Activated T-helper 1 cell treated with anti-CD3 and anti-CD28 coated beads, Interleukin-12 subunit alpha, Interleukin-12 subunit beta, Interleukin-2, Interleukin-4 antibody, amounts not matched to agents 30 ng/mL and 10 ng/mL and 1 ng/mL, durations not matched to agents 14 hours and 24 hours and 36 hours (primary cell): ENCODE measurements around the gene YPEL4. TPM values are rescaled to one million over a fixed set of nuclear protein-coding genes. Genes with fewer than 3 reads are reported as not detected.
"Not testable (repeated sequence)": the region's sequence is repeated elsewhere in the genome, so short reads cannot be mapped to it uniquely, and the experiment has no call there.

ENCODE experiments used
- DNase-seq: peaks from one replicate; pipeline ENCODE4 v3.0.0; 2021; ENCODE audit warnings: low spot score
- H3K27ac Mint-ChIP-seq: one replicate; pipeline ENCODE4 v1.8.0; 2021; ENCODE audit warnings: mild to moderate bottlenecking, mixed read lengths
- H3K27me3 Mint-ChIP-seq: one replicate; pipeline ENCODE4 v1.8.0; 2022; ENCODE audit warnings: mild to moderate bottlenecking, moderate library complexity, mixed read lengths; ENCODE audit not compliant: insufficient read depth
- H3K36me3 Mint-ChIP-seq: one replicate; pipeline ENCODE4 v1.8.0; 2021; ENCODE audit warnings: low read depth, mixed read lengths
- H3K4me1 Mint-ChIP-seq: one replicate; pipeline ENCODE4 v1.8.0; 2021; ENCODE audit warnings: low read depth, mixed read lengths
- H3K4me3 Mint-ChIP-seq: one replicate; pipeline ENCODE4 v1.8.0; 2021; ENCODE audit warnings: mild to moderate bottlenecking, moderate library complexity, mixed read lengths
- H3K9me3 Mint-ChIP-seq: one replicate; pipeline ENCODE4 v1.8.0; 2021; ENCODE audit warnings: mixed read lengths
- intact Hi-C: fragments of 100-400 bp; cut with micrococcal nuclease; formaldehyde crosslinking; loops from one replicate; pipeline ENCODE4 v1.15.1; 2024
- total RNA-seq: library from RNA; stranded (reverse); gene quantifications from 2 replicates; pipeline ENCODE4 v1.2.3, GENCODE V29; 2022

YPEL4 gene
- total RNA-seq, 1 donor from 2014 or later: 0.26 TPM

DNA sequence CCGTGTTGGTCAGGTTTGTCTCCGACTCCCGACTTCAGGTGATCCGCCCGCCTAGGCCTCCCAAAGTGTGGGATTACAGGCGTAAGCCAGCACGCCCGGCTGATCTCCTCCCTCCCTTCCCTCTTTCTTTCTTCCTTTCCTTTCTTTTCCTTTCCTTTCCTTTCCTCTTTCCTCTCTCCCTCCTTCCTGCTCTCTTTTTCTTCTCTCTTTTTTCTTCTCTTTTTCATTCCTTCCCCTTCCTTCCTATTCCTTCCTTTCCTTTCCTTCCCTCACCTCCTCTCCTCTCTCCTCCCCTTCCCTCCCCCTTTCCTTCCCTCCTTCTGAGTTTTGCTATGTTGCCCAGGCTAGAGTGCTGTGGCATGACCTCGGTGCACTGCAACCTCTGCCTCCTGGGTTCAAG lies 14.3 kb upstream of the YPEL4 start:
- H3K27ac Mint-ChIP-seq: no peak overlapping the region
- no peaks in the 10 kb centered on the region for H3K27me3 Mint-ChIP-seq
- H3K4me1 Mint-ChIP-seq: peaks cover 14% of the 10 kb centered on the region
- intact Hi-C loops: loop anchor here (10.0 kb wide), 2 partner anchors 1481 to 1951 kb away; partner anchors contain the start of genes FAM111A and OSBP
- no peak overlapping the region for H3K4me3 Mint-ChIP-seq
- H3K36me3 Mint-ChIP-seq: peaks cover 21% of the 10 kb centered on the region
- no peaks in the 10 kb centered on the region for H3K9me3 Mint-ChIP-seq
- no peak for DNase-seq

- Mint-ChIP-seq H3K4me1 (peaks cover 20% of the 10 kb centered on the region), H3K36me3 (peaks cover 22% of the 10 kb centered on the region), H3K27me3 (no peaks in the 10 kb centered on the region), H3K9me3 (no peaks in the 10 kb centered on the region), H3K4me3 (no peak overlapping the region), H3K27ac (no peak overlapping the region)
- DNase-seq: no peak
- intact Hi-C loops: loop anchor here (10.0 kb wide), 2 partner anchors 1482 to 1952 kb away; partner anchors contain the start of genes FAM111A and OSBP
Observed at GRCh38 chr11:57662893-57663292, 13.2 kb upstream of the YPEL4 start.

DNA sequence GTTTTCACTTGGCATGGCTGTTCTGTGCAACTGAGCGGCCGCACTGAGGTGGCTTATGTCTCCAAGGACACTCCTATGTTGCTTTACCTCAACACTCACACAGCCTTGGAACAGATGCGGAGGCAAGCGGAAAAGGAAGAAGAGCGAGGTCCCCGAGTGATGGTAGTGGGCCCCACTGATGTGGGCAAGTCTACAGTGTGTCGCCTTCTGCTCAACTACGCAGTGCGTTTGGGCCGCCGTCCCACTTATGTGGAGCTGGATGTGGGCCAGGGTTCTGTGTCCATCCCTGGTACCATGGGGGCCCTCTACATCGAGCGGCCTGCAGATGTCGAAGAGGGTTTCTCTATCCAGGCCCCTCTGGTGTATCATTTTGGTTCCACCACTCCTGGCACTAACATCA lies 10.0 kb upstream of the YPEL4 start:
- H3K36me3 Mint-ChIP-seq: peaks cover 25% of the 10 kb centered on the region
- no peaks in the 10 kb centered on the region for H3K27me3 Mint-ChIP-seq
- peaks cover 18% of the 10 kb centered on the region for H3K4me1 Mint-ChIP-seq
- H3K9me3 Mint-ChIP-seq: no peaks in the 10 kb centered on the region
- H3K4me3 Mint-ChIP-seq: peak overlapping the region; percentile 39
- intact Hi-C loops: loop anchor here (5.0 to 10.0 kb wide), 4 partner anchors 143 to 1955 kb away; partner anchors contain the start of genes FAM111A, OSBP and TNKS1BP1
- DNase-seq: no peak
- no peak overlapping the region for H3K27ac Mint-ChIP-seq

- peaks cover 18% of the 10 kb centered on the region for H3K4me1 Mint-ChIP-seq
- peaks cover 25% of the 10 kb centered on the region for H3K36me3 Mint-ChIP-seq
- H3K27me3 Mint-ChIP-seq: no peaks in the 10 kb centered on the region
- H3K4me3 Mint-ChIP-seq: peak overlapping the region; percentile 96
- peak overlapping the region; percentile 95 for H3K27ac Mint-ChIP-seq
- H3K9me3 Mint-ChIP-seq: no peaks in the 10 kb centered on the region
- intact Hi-C loops: loop anchor here (5.0 kb wide), 2 partner anchors 144 to 336 kb away; partner anchors contain the start of gene TNKS1BP1
- DNase-seq: no peak
Observed at GRCh38 chr11:57658023-57658361, 8.3 kb upstream of the YPEL4 start.

DNA sequence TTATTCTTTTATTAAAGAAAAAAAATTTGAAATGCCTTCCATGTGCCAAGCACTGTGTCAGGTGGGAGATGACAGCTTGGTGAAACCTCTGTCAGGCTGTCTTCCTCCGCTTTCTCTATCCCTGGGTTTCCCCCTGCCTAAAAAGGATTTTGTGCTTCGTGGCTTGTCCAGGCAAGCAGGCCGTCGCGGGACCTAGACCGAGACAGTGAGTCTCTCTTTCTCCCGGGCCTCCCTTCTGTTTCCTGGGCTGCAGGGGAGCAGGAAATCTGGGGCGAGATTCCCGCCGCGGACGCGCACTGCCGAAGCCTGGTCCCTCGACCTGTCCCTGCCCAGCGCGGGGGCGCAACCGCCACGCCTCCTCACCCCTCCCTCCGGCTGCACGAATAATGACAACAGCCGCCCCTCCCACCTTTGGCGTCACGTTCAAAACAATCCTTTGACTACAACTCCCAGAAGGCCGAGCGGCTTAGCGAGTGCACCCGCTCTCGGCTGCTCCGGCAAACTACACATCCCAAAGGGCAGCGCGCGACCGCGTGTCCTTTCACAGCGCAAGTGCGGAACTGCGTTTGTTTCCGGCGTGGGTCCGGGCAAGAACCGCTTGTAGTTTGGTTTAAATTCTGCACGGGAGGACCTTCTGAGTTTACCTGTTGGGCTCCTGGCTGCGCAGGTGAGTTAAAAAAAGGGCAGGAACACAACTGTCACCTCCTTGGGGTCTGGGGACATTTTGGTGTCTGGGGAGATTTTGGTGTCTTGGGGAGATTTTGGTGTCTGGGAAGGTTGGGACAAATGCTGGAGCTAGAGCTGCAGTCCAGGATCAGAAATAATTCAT lies 7.7 kb upstream of the YPEL4 start, which contains the start of gene CLP1:
Gene CLP1 (plus strand): TSS at position 569 of the 829 bp plus-strand sequence. CDS start 1,715 bp downstream, outside the sequence.
- Mint-ChIP-seq H3K27me3 (no peaks in the 10 kb centered on the region), H3K4me1 (peaks cover 18% of the 10 kb centered on the region)
- intact Hi-C loops: loop anchor here (1.0 to 5.0 kb wide), 10 partner anchors 8 to 921 kb away; partner anchors contain the start of genes MED19, SELENOH, TIMM10 and TMX2

GRCh38 chr11:57656885-57657193 lies 7.1 kb upstream of the YPEL4 start:
- peaks cover 18% of the 10 kb centered on the region for H3K4me1 Mint-ChIP-seq
- intact Hi-C loops: loop anchor here (1.0 to 5.0 kb wide), 10 partner anchors 8 to 921 kb away; partner anchors contain the start of genes MED19, SELENOH, TIMM10 and TMX2
- H3K9me3 Mint-ChIP-seq: no peaks in the 10 kb centered on the region

More for the DNA sequence above, 7.7 kb upstream of the YPEL4 start, which contains the start of gene CLP1:
- DNase-seq: peak; percentile 99
- Mint-ChIP-seq H3K9me3 (no peaks in the 10 kb centered on the region), H3K36me3 (peaks cover 22% of the 10 kb centered on the region), H3K4me3 (peak within 1 kb of the TSS; percentile 96), H3K27ac (peak within 1 kb of the TSS; percentile 95)

GRCh38 chr11:57653163-57653562 lies 3.5 kb upstream of the YPEL4 start:
- intact Hi-C loops: no loop called here
- no peaks in the 10 kb centered on the region for H3K9me3 Mint-ChIP-seq
- H3K4me1 Mint-ChIP-seq: peaks cover 29% of the 10 kb centered on the region
- H3K27me3 Mint-ChIP-seq: peaks cover 4% of the 10 kb centered on the region
- H3K27ac Mint-ChIP-seq: no peak overlapping the region
- no peak overlapping the region for H3K4me3 Mint-ChIP-seq
- H3K36me3 Mint-ChIP-seq: peaks cover 3% of the 10 kb centered on the region
- DNase-seq: no peak

More at GRCh38 chr11:57656885-57657193, 7.1 kb upstream of the YPEL4 start:
- no peak for DNase-seq
- Mint-ChIP-seq H3K36me3 (peaks cover 19% of the 10 kb centered on the region), H3K4me3 (peak overlapping the region; percentile 96), H3K27ac (peak overlapping the region; percentile 49), H3K27me3 (no peaks in the 10 kb centered on the region)

DNA sequence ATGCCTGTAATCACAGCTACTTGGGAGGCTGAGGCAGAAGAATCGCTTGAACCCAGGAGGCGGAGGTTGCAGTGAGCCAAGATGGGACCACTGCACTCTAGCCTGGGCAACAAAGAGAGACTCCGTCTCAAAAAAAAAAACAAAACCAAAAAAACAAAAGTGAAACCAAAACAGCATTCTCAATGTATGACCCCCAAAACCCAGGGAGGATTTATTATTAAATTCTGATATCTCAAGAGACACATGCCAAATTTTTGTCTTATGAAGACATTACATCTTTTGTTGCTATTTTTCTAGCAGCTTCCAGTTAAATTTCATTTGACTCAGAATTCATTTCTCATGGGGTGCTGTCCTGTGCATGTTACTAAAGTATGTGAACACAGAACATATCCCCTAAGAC lies 3.0 kb upstream of the YPEL4 start:
- no peaks in the 10 kb centered on the region for H3K9me3 Mint-ChIP-seq
- H3K27ac Mint-ChIP-seq: no peak overlapping the region
- H3K36me3 Mint-ChIP-seq: peaks cover 2% of the 10 kb centered on the region
- peaks cover 32% of the 10 kb centered on the region for H3K4me1 Mint-ChIP-seq
- DNase-seq: no peak
- peaks cover 9% of the 10 kb centered on the region for H3K27me3 Mint-ChIP-seq
- H3K4me3 Mint-ChIP-seq: peak overlapping the region; percentile 55
- intact Hi-C loops: no loop called here

DNA sequence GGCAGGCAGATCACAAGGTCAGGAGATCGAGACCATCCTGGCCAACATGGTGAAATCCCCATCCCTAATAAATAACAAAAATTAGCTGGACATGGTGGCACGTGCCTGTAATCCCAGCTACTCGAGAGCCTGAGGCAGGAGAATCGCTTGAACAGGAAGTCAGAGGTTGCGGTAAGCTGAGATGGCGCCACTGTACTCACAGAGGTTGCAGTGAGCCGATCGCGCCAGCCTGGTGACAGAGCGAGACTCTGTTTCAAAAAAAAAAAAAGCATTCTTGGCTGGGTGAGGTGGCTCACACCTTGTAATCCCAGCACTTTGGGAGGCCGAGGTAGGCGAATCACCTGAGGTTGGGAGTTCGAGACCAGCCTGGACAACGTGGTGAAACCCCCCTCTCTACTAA lies 2.5 kb upstream of the YPEL4 start:
- peaks cover 13% of the 10 kb centered on the region for H3K27me3 Mint-ChIP-seq
- DNase-seq, H3K27ac Mint-ChIP-seq, intact Hi-C loops, H3K36me3 Mint-ChIP-seq, H3K9me3 Mint-ChIP-seq: not testable (repeated sequence)
- peak overlapping the region; percentile 55 for H3K4me3 Mint-ChIP-seq
- peaks cover 36% of the 10 kb centered on the region for H3K4me1 Mint-ChIP-seq

DNA sequence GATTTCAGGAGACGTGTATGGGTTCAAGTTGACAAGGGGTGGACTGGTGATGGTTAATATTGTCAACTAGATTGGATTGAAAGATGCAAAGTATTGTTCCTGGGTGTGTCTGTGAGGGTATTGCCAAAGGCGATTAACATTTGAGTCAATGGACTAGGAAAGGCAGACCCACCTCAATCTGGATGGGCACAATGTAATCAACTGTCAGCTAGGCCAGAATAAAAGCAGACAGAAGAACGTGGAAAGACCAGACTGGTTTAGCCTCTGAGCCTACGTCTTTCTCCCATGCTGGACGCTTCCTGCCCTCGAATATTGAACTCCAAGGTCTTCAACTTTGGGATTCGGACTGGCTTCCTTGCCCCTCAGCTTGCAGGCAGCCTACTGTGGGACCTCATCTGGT lies 1.7 kb upstream of the YPEL4 start:
- intact Hi-C loops: no loop called here
- Mint-ChIP-seq H3K36me3 (peaks cover 4% of the 10 kb centered on the region), H3K27me3 (peaks cover 20% of the 10 kb centered on the region), H3K9me3 (no peaks in the 10 kb centered on the region), H3K4me1 (peaks cover 35% of the 10 kb centered on the region), H3K4me3 (no peak overlapping the region), H3K27ac (no peak overlapping the region)
- DNase-seq: no peak

DNA sequence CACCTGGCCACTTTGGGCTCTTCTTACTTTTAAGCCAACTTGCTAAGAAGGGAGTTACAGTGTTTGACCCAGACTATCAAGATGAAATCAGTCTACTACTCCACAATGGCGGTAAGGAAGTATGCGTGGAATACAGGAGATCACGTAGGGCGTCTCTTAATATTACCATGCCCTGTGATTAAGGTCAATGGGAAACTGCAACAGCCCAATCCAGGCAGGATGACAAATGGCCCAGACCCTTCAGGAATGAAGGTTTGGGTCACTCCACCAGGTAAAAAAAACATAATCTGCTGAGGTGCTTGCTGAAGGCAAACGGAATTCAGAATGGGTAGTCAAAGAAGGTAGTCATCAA lies 1.0 kb upstream of the YPEL4 start:
- no peak for DNase-seq
- intact Hi-C loops: no loop called here
- H3K4me3 Mint-ChIP-seq: no peak overlapping the region
- peaks cover 4% of the 10 kb centered on the region for H3K36me3 Mint-ChIP-seq
- peaks cover 41% of the 10 kb centered on the region for H3K4me1 Mint-ChIP-seq
- no peaks in the 10 kb centered on the region for H3K9me3 Mint-ChIP-seq
- H3K27ac Mint-ChIP-seq: no peak overlapping the region
- H3K27me3 Mint-ChIP-seq: peaks cover 25% of the 10 kb centered on the region

GRCh38 chr11:57648801-57649735 lies 644 bp downstream of the YPEL4 start:
- intact Hi-C loops: loop anchor here (1.0 to 5.0 kb wide), 5 partner anchors 8 to 873 kb away; partner anchors contain the start of genes CLP1, TIMM10 and ZDHHC5
- Mint-ChIP-seq H3K36me3 (peaks cover 4% of the 10 kb centered on the region), H3K27ac (peak overlapping the region; percentile 55), H3K4me3 (peak overlapping the region; percentile 86), H3K9me3 (no peaks in the 10 kb centered on the region), H3K4me1 (peaks cover 41% of the 10 kb centered on the region), H3K27me3 (peaks cover 37% of the 10 kb centered on the region)
- no peak for DNase-seq
